Ascending aorta (tissue), 2 donors: ENCODE measurements around the gene TDRD7. TPM values are rescaled to one million over a fixed set of nuclear protein-coding genes. Genes with fewer than 3 reads are reported as not detected.
A peak's percentile ranks its signal among the peaks of the same experiment; 100 is the strongest.

Experiments
- DNase-seq, 2 donors: peaks; one replicate each; pipeline ENCODE4 v3.0.0-alpha.2; 2019; ENCODE audit warnings: low spot score in 2 of 2
- H3K27ac ChIP-seq, 2 donors: fragments of 200-600 bp; sonication (generic); one replicate each; pipeline ENCODE4 v1.5.1; 2016 to 2017; ENCODE audit warnings: mild to moderate bottlenecking in 1 of 2
- H3K27me3 ChIP-seq: fragments of 200-600 bp; sonication (generic); one replicate; pipeline ENCODE4 v1.5.1; 2017
- H3K36me3 ChIP-seq, 2 donors: fragments of 200-600 bp; sonication (generic); one replicate each; pipeline ENCODE4 v1.5.1; 2016
- H3K4me1 ChIP-seq, 2 donors: fragments of 200-600 bp; sonication (generic); one replicate each; pipeline ENCODE4 v1.5.1; 2016 to 2017; ENCODE audit warnings: mild to moderate bottlenecking in 1 of 2
- H3K4me3 ChIP-seq, 2 donors: fragments of 200-600 bp; sonication (generic); one replicate each; pipeline ENCODE4 v1.5.1; 2016 to 2017; ENCODE audit warnings: mild to moderate bottlenecking in 1 of 2
- H3K9me3 ChIP-seq, 2 donors: fragments of 200-600 bp; sonication (generic); one replicate each; pipeline ENCODE4 v1.5.1; 2016
- CTCF ChIP-seq, 3 experiments: fragments of 200-600 bp in 2 of 3; fragments of 450-650 bp in 1 of 3; sonication (generic) in 2 of 3; IDR thresholded peaks; one replicate each; pipeline ENCODE4 v1.5.1; 2016 to 2019; ENCODE audit warnings: antibody characterized with exemption in 3 of 3, mild to moderate bottlenecking in 1 of 3, moderate library complexity in 1 of 3
- intact Hi-C: fragments of 100-400 bp; cut with DNase I; formaldehyde crosslinking; loops from one replicate; pipeline ENCODE4 v1.15.1; 2023
- total RNA-seq: library from RNA; depleted of rRNA; stranded (reverse); fragments of >200 nt; gene quantifications from one replicate; pipeline ENCODE4 v1.1.0, GENCODE V29; 2016

The TDRD7 gene
- total RNA-seq, 1 donor from 2014 or later = 3.0 TPM

GRCh38 chr9:97459326-97459725, 47.4 kb downstream of the TDRD7 start:
- peaks cover 0 to 3% of the 10 kb centered on the region in 2 donors for H3K36me3 ChIP-seq
- no peak overlapping the region for H3K4me3 ChIP-seq
- no peaks in the 10 kb centered on the region for H3K27me3 ChIP-seq
- no peaks in the 10 kb centered on the region for H3K4me1 ChIP-seq
- no peak for DNase-seq
- no peak for TF ChIP-seq CTCF (IDR thresholded peaks at IDR 0.05)
- H3K9me3 ChIP-seq = no peaks in the 10 kb centered on the region
- H3K27ac ChIP-seq = no peak overlapping the region
- intact Hi-C loops = no loop called here

- Histone ChIP-seq H3K36me3 (peaks cover 8 to 10% of the 10 kb centered on the region in 2 donors), H3K27me3 (no peaks in the 10 kb centered on the region), H3K9me3 (no peaks in the 10 kb centered on the region), H3K4me1 (no peaks in the 10 kb centered on the region), H3K4me3 (no peak overlapping the region), H3K27ac (no peak overlapping the region)
- intact Hi-C loops = no loop called here
- DNase-seq = no peak
- no peak for TF ChIP-seq CTCF (IDR thresholded peaks at IDR 0.05)
Measured at GRCh38 chr9:97462159-97462558, 50.3 kb downstream of the TDRD7 start.

- no peak for DNase-seq
- Histone ChIP-seq H3K9me3 (no peaks in the 10 kb centered on the region), H3K36me3 (peaks cover 8 to 10% of the 10 kb centered on the region in 2 donors), H3K27me3 (no peaks in the 10 kb centered on the region), H3K4me3 (no peak overlapping the region), H3K27ac (no peak overlapping the region), H3K4me1 (no peaks in the 10 kb centered on the region)
- no peak for TF ChIP-seq CTCF (IDR thresholded peaks at IDR 0.05)
- intact Hi-C loops = no loop called here
Measured at GRCh38 chr9:97462914-97463313, 51.0 kb downstream of the TDRD7 start.

GRCh38 chr9:97468658-97469448, 57.0 kb downstream of the TDRD7 start:
- Histone ChIP-seq H3K36me3 (peaks cover 5 to 13% of the 10 kb centered on the region in 2 donors), H3K9me3 (no peaks in the 10 kb centered on the region), H3K4me3 (no peak overlapping the region), H3K4me1 (peaks cover 3 to 10% of the 10 kb centered on the region in 2 donors), H3K27ac (peak overlapping the region; percentile 73 to 78), H3K27me3 (no peaks in the 10 kb centered on the region)
- peak; percentile 80 to 91 (median 85) for TF ChIP-seq CTCF (IDR thresholded peaks at IDR 0.05)
- DNase-seq = peak; percentile 29 to 95
- intact Hi-C loops = loop anchor here (1.0 to 5.0 kb wide), 4 partner anchors 32 to 146 kb away; partner anchors contain the start of genes TDRD7 and TMOD1

GRCh38 chr9:97470076-97470475, 58.2 kb downstream of the TDRD7 start:
- Histone ChIP-seq H3K9me3 (no peaks in the 10 kb centered on the region), H3K27me3 (no peaks in the 10 kb centered on the region), H3K27ac (peak overlapping the region; percentile 73 to 78), H3K4me1 (peaks cover 3 to 10% of the 10 kb centered on the region in 2 donors), H3K36me3 (peaks cover 10 to 17% of the 10 kb centered on the region in 2 donors), H3K4me3 (no peak overlapping the region)
- intact Hi-C loops = no loop called here
- DNase-seq = no peak
- TF ChIP-seq CTCF (IDR thresholded peaks at IDR 0.05) = peak in 1 of 3 experiments; percentile 46
